GM19372 (cell line): Measurements from ENCODE around the gene GK.
"Not testable (repeated sequence)": the region's sequence is repeated elsewhere in the genome, so short reads cannot be mapped to it uniquely, and the experiment has no call there.

Experiments
- ATAC-seq: cut with Tn5 transposase; IDR thresholded peaks from one replicate; pipeline ENCODE4 v1.9.1; 2021; ENCODE audit warnings: mild to moderate bottlenecking, low read depth, moderate library complexity; ENCODE audit not compliant: unreplicated experiment

GK gene

DNA sequence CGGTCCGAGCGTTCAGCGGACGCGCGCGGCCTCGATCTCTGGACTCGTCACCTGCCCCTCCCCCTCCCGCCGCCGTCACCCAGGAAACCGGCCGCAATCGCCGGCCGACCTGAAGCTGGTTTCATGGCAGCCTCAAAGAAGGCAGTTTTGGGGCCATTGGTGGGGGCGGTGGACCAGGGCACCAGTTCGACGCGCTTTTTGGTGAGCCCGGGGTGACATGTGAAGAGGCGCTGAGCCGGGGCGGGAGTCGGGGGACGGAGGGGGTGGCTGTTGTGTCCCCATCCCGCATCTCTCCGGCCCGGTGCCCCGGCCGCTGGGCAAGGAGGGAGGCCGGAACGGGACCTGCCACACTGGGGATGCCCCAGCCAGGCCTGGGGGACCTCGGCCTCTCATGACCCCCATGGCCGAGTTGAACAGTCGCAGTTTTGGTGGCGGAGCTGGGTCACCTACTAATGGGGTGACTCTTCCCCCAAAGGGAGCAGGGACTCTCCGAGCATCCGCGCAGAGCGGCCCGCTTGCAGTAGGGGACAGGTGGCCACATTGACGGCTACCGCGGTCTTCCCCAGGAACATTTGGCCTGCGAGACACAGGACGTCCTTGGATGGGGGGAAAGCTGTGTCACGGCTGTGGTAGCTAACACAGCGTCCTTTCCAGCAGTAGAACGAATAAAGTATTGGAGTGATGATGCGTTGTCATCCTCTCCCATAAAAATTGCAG, at the start of gene GK:
Gene GK, plus strand, starts transcription at position 9 of the 717 bp plus-strand sequence. Its CDS starts 115 bp downstream, at position 124.
- ATAC-seq = peak; percentile 6

GRCh38 chrX:30607155-30607554, 46.1 kb upstream of the GK start:
- ATAC-seq = no peak

GRCh38 chrX:30610026-30610425, 43.2 kb upstream of the GK start:
- no peak for ATAC-seq

DNA sequence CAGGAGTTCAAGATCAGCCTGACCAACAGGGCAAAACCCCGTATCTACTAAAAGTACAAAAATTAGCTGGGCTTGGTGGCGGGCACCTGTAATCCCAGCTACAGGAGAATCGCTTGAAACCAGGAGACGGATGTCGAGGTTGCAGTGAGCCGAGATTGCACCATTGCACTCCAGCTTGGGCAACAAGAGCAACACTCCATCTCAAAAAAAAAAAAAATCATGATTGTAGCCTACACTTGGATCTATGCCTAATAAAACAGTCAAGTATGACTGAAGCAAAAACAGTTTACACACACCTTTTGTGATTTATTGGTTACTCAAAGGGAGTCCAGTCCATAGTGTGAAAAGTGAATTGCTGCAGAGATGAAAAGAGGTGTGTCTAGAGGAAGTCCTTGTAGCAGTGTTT, 41.0 kb upstream of the GK start:
- ATAC-seq = no peak

GRCh38 chrX:30613721-30614120, 39.5 kb upstream of the GK start:
- no peak for ATAC-seq

GRCh38 chrX:30615229-30615628, 38.0 kb upstream of the GK start:
- no peak for ATAC-seq

DNA sequence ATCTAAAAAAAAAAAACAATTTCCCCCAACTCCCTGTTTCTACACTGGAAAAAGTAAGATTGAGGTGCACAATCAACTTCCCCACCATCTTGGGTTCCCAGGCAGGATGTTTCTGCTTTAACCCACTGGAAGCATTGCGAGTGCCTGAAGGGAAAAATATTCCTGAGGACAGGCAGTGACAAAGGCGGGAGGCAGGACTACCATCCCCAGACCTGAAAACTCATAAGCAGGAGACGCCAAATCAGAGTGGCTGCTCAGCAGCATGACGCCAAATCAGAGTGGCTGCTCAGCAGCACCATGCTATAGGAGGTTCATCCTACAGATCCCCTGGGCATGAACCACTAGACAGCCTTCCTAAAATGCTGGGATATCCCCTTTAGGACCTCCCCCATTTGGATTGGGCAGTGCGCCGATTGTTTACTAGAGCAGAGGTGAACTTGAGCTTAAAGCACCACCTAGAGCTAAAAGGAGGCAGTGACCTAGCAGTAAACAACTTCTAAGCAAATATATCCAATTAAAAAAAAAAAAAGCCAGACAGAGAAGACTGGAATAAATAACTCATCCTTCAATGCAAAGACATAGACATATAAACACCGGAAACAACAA, 35.0 kb upstream of the GK start:
- no peak for ATAC-seq

DNA sequence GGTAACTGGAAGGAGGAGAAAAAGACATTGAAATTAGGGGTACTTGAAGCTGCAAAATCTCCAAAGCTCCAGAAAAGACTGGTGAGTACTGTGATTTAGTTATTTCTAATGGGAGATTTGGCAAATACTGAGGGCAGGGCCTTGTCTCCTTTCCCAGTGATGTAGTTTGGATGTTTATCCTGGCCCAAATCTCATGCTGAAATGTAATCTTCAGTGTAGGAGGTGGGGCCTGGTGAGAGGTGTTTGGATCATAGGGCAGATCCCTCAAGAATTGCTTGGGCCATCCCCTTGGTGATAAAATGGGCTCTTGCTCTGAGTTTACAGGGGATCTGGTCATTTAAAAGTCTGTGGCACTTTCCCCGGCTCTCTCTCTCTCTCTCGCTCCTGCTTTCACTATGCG, 33.1 kb upstream of the GK start:
- ATAC-seq = no peak

DNA sequence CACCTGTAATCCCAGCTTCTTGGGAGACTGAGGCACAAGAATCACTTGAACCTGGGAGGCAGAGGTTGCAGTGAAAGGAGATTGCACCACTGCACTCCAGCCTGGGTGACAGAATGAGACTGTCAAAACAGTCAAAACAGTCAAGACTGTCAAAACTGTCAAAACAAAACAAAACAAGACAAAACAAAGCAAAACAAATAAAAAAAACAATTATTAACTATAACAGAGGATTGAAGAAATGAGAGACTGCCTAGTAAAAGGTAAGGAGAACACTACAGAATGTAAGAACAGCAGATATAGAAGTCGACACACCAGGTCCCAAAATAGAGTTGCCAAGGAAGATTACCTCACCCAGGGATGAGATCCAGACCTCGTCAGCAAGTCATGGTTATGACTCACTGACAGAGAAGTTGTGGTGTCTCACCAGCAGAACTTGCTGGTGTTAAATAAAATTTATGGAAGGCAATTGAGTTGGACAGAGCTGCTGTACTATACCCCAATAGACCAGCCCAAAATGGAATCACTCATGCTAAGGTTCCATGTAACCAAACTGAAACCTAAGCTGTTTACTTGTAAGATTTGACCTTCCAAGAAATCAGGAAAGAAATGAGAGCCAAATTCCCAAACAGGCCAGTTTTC, 32.1 kb upstream of the GK start:
- no peak for ATAC-seq

GRCh38 chrX:30622361-30622760, 30.9 kb upstream of the GK start:
- ATAC-seq = no peak

DNA sequence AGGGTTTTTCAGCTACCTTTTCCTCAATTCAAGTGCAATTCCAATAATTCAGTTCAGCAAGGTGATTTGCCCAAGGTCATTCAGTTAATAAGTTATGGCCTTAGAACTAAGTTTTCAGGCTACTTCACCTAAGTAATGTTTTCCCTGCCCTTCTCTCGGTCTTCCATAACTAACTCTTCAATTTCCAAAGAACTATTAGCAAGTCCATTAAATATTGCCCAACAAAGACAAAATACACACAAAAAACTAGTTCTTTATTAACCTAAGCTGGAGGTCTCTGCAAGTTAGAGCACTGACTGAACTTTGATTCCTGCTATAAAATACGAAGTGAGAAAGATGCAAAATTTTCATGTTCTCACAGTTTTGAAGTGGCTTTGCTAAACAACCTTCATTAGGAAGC, 26.8 kb upstream of the GK start:
- no peak for ATAC-seq

DNA sequence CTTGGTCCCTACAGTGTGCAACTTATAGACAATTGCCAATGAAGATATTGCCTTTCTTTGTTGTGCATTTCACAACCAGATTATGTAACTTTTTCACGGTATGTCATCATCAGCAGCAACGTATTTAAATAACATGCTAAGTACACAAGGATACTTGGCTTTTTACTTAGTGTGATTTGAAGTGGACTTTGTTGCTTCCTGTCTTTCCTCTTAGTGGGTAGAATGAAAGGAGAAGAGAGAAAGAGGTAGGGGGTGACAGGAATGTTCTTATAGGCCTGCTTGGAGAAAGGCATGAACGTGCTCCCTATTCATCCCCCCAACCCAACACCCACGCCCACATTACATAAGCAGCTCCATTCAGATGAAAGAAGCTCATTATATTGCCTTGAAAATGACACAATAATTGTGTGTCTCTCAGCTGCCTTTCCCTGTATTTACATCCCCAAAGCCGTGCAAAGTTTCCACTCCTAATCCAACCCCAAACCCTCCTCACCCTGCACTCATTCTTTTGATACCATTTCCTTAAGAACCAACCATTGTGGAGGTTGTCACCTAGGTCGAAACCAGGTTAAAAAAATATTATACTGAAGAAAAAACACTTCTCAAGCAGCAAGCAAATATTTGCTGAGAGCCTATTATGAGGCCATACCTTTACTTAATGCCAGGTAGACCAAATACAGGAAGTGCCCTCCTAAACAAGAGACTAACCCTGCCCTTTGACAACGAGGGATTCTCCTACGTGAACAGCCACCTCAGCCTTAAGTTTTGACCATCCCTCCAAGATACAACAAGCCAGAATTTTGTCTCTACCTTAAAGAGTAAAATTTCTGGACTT, 25.2 kb upstream of the GK start:
- no peak for ATAC-seq

DNA sequence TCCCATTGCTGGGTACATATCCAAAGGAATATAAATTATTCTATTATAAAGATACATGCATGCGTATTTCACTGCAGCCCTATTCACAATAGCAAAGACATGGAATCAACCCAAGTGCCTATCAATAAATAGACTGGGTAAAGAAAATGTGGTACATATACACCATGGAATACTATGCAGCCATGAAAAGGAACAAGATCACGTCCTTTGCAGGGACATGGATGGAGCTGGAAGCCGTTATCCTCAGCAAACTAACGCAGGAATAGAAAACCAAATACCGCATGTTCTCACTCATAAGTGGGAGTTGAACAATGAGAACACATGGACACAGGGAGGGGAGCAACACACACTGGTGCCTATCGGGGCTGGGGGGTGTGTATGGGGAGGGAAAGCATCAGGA, 19.2 kb upstream of the GK start:
- ATAC-seq = not testable (repeated sequence)

DNA sequence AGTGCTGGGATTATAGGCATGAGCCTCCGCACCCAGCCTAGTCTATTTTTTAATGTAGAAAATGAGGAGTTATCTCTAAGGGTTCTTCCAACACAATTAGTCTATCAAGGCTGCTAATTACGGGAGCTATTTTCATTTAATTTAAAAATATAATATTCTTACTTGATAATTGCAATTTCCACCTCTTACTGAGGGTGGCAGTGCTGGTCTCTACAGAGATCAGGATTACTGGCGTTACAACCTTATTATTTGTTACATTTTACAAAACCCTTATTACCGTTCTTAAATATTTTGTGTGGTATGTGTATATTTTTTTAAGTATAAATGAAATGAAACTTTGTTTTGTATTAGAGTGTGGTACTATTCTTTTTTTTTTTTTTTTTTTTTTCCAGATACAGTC, 17.6 kb upstream of the GK start:
- no peak for ATAC-seq

DNA sequence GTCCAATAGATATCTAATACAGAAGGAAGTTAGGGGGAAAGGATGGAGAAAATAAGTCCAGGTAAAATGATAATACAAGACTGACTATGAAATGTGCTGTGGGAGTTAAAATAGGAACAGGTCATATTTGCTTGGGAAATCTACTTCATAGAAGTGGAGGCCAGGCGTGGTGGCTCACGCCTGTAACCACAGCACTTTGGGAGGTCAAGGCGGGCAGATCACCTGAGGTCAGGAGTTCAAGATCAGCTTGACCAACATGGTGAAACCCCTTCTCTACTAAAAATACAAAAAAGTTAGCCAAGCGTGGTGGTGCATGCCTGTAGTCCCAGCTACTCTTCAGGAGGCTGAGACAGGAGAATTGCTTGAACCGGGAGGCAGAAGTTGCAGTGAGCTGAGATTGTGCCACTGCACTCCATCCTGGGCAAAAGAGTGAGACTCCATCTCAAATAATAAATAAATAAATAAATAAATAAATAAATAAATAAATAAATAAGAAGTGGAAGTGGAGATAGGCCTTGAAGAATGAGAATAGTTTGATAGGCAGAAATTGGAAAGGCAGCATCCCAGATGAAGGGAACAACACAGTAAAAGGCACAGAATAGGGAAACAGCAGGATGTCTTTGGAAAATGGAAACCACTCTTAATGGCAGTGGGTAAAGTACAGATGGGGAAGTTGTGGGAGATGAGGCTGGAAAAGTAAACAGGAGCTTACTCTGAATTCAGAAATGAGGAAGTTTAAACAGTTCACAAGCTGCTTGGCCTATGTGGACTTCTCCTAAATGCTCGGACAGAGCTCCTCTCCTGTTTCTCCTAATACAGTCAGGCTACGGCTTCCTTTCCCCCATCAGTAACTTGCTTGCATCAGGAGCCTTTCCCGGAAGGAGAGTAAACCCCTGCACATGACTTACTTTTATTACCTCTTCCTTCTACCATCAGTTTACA, 15.1 kb upstream of the GK start:
- ATAC-seq = no peak

DNA sequence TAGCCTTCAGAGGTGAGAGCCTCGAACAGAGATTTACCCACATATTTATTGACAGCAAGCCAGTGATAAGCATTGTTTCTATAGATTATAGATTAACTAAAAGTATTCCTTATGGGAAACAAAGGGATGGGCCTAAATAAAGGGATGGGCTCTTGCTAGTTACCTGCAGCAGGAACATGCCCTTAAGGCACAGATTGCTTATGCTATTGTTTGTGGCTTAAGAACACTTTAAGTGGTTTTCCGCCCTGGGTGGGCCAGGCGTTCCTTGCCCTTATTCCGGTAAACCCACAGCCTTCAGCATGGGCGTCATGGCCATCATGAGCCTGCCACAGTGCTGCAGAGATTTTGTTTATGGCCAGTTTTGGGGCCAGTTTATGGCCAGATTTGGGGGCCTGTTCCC, 13.5 kb upstream of the GK start:
- not testable (repeated sequence) for ATAC-seq

DNA sequence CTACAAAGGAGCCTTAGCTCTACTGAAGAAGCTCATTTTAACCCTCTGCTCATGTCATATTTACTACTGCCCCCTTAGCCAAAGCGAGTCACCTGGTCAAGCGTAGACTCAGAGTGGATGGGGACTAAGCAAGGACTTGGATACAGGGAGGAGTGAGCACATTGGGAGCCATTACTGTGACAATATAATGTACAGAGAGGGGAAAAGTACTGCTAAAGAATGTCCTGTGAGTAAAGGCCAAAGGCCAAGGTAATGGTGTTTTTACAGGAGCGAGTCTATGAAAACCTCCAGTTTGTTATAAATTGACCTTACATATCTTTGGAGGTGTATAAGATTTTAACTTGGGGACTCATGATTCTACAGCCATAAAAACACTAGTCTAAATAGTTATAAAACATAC, 10.6 kb upstream of the GK start:
- no peak for ATAC-seq

- no peak for ATAC-seq
These were observed 9.9 kb upstream of the GK start for GRCh38 chrX:30643313-30643821.

DNA sequence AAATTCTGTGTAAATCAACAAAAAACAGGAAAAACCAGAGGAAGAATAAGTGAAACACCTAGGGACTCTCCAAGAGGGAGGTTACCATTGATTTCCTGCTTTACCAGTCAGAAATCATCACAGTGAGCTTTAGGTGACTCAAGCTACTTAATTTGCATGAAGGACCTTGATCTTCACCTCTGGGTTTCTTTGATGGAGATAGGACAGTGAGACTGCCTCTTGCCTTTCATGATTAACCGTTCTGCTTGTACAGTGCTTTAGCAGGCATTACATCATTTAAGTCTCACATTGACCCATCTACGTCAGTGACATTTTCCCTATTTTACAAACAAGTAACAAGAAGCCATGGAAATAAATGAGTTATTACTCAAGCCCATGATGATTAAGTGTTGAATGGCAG, 3.4 kb upstream of the GK start:
- peak; percentile 19 for ATAC-seq
